GM19397 (cell line): Measurements from ENCODE around the gene PIWIL4.

Source experiments
- ATAC-seq: cut with Tn5 transposase; IDR thresholded peaks from one replicate; pipeline ENCODE4 v1.9.1; 2021; ENCODE audit warnings: mild to moderate bottlenecking, moderate library complexity; ENCODE audit not compliant: unreplicated experiment

The PIWIL4 gene

DNA sequence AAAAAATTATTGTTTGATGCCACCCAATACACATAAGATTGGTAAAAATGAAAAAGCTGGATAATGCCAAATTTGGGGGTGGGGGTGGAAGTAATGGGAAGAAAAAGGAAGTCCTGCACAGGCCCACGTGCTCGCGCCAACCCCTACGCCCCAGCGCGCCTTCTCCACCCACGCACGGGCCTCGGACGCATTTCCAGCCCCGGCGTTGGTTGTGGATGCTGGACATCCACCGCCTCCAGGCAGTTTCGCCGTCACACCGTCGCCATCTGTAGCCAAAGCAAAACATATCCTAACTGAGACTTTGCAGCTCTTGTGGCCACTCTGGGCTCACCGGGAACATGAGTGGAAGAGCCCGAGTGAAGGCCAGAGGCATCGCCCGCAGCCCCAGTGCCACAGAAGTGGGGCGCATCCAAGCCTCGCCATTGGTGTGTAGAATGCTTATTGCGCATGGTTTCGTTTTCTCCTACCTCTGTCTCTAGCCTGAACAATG, at the start of gene PIWIL4:
Gene PIWIL4 (plus strand): TSS at position 188 of the 490 bp plus-strand sequence. CDS start 151 bp downstream, at position 339.
- ATAC-seq, result no peak

DNA sequence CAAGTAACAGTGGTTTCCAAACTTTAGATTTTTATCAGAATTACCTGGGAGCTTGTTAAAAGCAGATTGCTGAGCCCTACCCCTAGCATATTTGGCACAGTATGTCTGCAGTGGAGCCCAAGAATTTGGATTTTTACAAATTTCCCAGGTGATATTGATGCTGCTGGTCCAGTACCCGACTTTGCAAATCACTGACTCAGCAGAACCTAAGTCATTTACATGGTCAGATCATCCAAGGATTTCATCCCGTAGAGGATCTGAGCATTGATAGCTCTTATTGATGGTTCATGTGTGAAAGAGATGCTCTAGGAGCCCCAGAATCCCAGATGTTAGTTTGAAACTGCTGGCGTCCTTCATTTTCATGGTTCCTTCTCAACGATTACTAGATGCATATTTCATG, 48.9 kb upstream of the PIWIL4 start:
- no peak for ATAC-seq

DNA sequence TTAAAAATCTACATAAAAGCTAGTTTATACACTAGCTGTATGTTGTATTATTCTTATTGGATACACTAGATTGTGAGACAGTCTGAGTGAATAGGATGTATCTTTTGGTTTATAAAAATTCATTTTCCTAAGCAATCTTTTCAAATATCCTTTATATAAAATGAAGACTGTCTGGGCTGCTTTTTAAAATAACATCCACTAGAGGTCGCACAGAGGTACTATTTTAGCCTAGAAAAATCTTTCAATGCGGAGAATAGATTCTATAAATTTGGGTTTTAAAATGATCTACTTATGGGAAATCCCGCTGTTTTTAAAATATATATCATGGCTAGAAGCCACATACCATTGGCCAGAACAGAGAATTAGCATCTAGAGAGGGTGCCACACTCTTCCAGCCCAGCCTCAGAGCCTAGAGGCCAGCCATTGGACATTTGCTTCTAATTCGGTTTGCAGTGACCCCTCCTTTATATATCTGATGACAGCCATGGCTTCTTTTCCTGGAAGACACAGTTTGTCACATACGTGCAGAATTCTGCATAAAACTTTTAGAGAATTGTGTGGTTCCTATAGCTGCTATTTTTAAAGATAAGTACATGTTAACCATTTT, 47.6 kb upstream of the PIWIL4 start:
- ATAC-seq, result peak; percentile 54

DNA sequence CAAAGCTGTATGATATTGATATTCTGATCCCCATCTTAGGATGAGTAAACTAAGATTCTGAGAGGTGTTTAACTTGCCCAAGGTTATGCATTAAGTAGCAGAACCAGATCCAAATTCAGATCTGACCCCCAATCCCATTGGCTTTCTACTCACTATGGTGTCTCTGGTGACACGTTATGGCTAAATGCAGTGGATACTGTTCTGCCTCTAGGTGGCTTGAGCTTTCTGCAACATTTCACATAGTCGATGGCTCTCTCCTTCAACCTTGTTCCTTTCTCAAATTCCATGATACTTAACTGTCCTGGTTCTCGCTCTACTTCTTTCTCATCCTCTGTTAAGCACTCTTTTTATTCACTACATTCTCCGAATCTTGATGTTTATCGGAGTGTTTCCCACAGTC, 45.5 kb upstream of the PIWIL4 start:
- peak; percentile 57 for ATAC-seq

DNA sequence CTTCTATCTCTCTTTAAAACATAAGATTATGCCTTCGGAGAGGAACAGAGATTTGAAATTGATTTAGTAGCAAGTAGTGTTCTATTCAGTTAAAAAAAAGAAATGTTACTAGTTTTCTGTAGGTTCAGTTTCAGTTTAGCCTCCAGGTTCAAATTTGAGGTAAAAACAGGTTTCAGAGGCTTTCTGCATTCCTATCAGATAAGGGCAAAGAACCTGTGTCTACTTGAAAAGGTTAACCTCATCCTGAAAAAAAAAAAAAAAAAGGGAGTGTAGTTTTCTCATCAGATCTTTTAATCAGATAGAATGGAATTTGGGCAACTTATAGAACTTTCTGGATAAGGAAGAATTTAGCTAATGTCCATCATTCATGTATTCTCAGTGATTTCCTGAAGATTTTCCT, 42.8 kb upstream of the PIWIL4 start:
- no peak for ATAC-seq

DNA sequence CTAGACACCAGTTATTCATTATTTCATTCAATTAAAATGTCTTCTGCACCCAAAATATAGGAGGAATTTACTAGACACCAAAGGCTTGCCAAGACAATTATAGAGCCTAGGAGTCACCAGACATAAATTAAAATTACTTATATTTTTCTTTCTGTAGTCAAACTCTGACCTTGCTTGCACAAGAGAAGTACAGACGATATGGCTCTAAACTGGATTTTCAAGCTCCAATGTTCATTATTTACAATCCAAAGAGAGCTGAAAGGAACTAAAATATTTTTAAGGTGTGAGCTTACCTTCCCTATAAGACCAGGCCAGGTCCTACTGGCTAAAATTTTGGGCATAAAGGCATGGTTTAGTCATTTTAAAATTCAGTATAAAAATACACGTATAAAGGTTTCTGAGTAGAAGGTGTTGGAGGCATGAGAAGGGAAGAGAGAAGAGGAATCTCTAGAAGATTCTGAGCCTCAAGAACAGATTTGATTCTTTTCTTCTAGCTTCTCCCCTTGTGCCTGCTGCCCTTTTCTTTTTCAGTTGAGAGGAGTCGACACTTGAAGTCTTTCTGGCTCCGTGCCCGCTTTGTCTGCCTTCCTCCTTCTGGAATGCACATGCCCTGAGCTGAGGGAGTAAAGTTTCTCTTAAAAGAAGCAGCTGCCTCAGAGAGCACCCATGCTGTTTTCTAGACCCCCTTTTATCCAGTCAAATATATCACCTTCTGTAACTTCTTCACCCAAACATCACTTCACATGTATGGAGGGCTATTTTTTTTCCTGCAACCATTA, 41.4 kb upstream of the PIWIL4 start:
- ATAC-seq, result no peak

DNA sequence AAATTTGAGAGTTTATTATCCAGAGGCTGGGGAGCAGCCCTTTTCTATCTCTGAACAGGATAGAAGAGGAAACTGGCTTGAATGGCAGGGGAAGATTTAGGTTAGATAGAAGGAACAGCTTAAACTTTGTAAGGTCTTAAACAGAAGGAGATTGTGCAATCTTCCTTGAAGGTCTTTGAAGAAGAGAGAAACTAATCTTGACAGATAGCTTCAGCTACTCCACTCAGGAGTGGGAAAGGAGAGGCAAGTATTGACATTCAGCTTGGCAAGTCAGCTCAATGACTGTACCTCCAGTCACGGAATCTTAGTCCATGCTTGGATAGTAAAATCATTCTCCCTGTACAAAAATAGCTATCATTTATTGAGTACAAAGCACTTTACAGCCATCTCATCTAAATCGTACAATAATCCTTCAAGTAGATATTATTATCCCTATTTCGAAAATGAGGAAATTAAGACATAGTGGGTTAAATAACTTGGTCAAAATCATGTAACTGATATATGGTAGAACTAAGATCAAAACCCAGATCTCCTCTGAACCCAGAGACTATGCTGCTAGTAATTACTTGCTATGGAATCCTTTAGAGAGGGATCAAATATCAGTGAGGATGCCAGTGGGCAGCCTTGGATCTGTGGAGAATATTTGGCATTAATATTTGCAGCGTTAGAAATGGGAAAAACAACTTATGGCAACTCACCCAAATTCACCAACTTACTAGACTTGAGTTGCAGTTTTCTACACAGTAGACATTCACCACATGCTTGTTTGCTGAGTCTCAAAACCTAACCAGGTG, 40.3 kb upstream of the PIWIL4 start:
- ATAC-seq, result no peak

DNA sequence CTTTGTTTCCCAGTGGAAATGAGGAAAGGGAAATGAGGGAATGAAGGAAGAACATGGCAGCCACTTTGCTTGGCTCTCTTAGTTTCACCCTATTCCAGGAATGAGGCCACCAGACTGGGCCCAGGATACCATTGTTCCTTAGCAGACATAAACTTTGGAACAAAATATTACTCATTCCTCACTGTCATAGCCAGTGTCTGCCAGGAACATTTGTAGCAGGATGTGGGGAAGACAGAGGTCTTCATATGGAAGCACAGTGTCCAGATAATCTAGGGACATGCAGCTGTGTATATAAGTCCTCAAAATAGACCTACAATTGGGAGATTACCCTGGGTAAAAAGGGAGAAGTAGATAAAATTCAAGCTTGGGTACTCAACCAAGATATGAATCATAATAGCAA, 38.6 kb upstream of the PIWIL4 start:
- no peak for ATAC-seq

DNA sequence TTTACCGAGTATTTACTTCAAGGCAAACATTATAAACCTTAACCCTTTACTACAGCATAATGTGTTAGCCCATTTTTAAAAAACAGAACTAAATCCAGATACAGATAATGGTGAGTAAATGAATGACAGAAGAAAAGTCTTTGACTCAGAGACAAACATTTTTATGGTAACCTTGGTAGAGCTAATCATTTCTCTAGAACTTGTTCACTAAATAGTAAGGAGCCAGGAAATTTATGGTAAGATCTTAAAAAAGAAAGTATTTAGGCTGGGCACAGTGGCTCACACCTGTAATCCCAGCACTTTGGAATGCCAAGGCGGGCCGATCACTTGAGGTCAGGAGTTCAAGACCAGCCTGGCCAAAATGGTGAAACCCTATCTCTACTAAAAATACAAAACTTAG, 35.0 kb upstream of the PIWIL4 start:
- ATAC-seq, result no peak

DNA sequence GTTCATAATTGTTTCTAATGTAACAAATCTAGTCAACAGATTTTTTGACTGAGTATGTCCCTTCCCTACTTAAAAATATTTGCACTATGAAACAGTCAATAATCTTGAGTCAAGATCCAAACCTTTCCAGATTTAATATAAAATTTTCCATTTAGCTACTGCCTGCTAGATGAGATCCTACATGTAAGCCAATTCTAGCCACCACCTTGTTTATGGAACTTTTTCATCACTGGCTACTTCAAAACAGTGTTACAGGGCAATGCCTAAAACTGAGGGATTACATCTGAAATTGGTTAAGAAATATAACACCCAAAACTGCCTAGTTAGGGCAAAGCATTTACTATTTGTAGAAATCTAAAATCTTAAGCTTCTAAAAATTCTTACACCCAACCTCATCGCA, 34.0 kb upstream of the PIWIL4 start:
- ATAC-seq, result no peak

DNA sequence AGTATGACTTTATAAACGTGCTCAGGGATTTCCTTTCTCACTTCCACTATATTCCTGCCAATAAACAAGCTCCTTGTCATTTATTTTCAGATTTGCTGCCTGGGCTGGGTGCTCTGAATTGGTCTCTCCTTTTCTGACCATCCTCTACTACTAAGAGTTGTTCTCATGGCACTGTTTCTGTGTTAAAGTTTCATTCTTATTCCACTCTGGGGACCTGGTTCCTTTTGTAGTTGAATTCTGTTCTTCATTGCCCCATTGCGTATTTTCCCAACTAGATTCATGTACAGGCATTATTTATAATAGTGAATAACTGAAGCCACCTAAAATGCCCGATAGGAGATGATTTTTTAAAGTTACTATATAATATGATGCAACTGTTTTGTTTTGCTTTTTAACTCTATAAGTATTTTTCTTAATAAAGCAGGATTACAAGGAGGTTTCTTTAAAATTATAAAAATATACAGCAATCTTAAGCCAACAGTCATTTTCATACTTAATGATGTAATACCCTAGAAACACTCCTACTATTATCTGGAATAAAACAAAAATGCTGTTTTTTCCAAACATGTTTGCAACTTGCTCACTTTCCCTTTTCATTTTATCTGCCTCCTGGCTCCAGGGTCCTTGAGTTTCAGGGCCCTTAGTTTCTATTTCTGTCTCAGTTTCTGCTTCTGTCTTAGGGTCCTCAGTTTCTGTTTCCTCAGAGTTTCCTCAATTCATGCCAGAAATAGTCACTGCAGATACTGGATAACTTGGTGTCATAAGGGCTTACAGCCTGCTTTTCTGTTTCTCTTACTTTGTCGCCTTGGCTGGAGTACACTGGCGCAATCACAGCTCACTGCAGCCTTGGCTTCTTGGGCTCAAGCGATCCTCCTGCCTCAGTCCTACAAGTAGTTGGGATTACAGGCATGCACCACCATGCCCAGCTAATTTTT, 33.2 kb upstream of the PIWIL4 start:
- no peak for ATAC-seq

DNA sequence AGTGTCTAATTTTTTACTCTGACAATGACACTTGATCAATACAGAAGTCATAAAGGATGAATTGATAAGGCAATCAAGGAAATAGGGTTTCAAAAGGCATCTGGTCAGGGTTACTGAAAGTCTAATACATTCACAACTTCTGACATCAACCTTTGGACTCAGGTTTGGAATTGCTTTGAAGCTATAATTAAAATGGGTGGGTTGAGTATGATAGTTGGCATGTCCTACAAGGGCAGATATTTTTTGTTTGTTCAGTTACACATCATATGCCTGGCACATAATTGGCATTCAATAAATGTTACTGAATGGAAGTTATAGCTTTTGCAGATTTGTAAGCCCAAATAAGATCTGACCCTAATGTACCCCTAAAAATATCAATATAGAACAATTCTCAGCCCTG, 30.8 kb upstream of the PIWIL4 start:
- ATAC-seq, result no peak

DNA sequence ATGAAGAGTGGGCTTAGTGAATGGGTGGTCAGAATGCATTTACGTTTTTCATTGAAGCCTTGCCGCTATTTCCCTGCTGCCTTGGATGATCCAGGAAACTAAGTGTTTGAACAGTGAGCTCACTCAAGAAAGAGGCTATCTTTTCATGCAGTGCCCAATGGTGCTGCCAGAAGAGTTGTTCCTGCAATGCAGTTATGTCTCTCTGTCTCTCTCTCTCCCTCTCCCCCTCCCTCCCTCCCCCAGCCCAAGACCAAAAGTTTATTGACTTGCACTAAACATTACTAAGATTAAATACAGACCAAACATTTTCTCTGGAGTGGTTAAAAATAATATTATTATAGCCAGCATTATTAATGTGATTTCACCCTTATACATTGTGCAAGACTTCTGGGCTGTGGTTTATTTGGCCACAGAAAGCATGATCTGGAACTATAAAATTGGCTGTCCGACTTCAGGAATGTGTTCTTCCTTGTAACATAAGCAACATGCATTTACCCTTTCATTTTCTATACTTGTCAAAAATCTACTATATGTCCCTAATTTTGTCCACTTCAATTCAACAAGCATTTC, 30.1 kb upstream of the PIWIL4 start:
- no peak for ATAC-seq

DNA sequence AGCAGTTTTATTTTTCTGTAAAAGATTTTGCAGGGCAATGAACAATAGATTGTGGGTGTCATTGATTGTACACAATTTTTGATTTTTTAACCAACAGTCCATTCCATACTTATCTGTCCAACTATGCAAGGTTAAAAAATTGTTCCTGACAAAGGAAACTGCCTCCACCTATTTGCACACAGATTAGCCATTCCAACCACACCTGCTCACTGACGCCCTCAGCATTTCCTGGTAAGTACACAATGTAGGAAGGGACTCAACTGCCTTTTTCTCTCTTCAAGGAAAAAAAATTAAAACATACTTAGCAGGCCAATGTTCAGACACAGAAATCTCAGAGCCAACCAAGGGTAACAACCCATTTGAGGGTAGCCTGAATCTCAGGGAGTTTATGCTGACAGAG, 27.7 kb upstream of the PIWIL4 start:
- ATAC-seq, result no peak

DNA sequence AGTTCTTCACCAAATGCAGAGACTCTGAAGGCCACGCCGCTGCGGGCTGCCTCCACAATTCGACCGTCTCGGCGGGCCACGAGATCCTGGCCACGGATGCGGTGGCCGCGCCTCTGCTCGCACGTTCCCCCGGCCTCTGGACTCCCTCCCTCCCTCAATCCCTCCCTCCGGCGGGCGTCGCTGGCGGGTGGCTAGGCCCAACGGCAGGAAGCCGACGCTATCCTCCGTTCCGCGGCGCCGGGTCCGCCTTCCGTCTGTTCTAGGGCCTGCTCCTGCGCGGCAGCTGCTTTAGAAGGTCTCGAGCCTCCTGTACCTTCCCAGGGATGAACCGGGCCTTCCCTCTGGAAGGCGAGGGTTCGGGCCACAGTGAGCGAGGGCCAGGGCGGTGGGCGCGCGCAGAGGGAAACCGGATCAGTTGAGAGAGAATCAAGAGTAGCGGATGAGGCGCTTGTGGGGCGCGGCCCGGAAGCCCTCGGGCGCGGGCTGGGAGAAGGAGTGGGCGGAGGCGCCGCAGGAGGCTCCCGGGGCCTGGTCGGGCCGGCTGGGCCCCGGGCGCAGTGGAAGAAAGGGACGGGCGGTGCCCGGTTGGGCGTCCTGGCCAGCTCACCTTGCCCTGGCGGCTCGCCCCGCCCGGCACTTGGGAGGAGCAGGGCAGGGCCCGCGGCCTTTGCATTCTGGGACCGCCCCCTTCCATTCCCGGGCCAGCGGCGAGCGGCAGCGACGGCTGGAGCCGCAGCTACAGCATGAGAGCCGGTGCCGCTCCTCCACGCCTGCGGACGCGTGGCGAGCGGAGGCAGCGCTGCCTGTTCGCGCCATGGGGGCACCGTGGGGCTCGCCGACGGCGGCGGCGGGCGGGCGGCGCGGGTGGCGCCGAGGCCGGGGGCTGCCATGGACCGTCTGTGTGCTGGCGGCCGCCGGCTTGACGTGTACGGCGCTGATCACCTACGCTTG, 23.2 kb upstream of the PIWIL4 start, which contains the start of gene FUT4:
Gene FUT4 (plus strand): TSS at position 227 of the 951 bp plus-strand sequence. CDS start 213 bp downstream, at position 440.
- peak; percentile 84 for ATAC-seq

DNA sequence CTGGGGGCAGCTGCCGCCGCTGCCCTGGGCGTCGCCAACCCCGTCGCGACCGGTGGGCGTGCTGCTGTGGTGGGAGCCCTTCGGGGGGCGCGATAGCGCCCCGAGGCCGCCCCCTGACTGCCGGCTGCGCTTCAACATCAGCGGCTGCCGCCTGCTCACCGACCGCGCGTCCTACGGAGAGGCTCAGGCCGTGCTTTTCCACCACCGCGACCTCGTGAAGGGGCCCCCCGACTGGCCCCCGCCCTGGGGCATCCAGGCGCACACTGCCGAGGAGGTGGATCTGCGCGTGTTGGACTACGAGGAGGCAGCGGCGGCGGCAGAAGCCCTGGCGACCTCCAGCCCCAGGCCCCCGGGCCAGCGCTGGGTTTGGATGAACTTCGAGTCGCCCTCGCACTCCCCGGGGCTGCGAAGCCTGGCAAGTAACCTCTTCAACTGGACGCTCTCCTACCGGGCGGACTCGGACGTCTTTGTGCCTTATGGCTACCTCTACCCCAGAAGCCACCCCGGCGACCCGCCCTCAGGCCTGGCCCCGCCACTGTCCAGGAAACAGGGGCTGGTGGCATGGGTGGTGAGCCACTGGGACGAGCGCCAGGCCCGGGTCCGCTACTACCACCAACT, 22.4 kb upstream of the PIWIL4 start:
- no peak for ATAC-seq

DNA sequence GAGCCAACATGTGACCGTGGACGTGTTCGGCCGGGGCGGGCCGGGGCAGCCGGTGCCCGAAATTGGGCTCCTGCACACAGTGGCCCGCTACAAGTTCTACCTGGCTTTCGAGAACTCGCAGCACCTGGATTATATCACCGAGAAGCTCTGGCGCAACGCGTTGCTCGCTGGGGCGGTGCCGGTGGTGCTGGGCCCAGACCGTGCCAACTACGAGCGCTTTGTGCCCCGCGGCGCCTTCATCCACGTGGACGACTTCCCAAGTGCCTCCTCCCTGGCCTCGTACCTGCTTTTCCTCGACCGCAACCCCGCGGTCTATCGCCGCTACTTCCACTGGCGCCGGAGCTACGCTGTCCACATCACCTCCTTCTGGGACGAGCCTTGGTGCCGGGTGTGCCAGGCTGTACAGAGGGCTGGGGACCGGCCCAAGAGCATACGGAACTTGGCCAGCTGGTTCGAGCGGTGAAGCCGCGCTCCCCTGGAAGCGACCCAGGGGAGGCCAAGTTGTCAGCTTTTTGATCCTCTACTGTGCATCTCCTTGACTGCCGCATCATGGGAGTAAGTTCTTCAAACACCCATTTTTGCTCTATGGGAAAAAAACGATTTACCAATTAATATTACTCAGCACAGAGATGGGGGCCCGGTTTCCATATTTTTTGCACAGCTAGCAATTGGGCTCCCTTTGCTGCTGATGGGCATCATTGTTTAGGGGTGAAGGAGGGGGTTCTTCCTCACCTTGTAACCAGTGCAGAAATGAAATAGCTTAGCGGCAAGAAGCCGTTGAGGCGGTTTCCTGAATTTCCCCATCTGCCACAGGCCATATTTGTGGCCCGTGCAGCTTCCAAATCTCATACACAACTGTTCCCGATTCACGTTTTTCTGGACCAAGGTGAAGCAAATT, 21.7 kb upstream of the PIWIL4 start:
- no peak for ATAC-seq

DNA sequence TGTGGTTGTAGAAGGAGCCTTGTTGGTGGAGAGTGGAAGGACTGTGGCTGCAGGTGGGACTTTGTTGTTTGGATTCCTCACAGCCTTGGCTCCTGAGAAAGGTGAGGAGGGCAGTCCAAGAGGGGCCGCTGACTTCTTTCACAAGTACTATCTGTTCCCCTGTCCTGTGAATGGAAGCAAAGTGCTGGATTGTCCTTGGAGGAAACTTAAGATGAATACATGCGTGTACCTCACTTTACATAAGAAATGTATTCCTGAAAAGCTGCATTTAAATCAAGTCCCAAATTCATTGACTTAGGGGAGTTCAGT, 21.1 kb upstream of the PIWIL4 start:
- no peak for ATAC-seq
